Measurements from ENCODE around the gene TFAP2A.

GRCh38 chr6:10408457-10408856 lies 6.4 kb downstream of the TFAP2A start:
- TF ChIP-seq, protein P1, sequence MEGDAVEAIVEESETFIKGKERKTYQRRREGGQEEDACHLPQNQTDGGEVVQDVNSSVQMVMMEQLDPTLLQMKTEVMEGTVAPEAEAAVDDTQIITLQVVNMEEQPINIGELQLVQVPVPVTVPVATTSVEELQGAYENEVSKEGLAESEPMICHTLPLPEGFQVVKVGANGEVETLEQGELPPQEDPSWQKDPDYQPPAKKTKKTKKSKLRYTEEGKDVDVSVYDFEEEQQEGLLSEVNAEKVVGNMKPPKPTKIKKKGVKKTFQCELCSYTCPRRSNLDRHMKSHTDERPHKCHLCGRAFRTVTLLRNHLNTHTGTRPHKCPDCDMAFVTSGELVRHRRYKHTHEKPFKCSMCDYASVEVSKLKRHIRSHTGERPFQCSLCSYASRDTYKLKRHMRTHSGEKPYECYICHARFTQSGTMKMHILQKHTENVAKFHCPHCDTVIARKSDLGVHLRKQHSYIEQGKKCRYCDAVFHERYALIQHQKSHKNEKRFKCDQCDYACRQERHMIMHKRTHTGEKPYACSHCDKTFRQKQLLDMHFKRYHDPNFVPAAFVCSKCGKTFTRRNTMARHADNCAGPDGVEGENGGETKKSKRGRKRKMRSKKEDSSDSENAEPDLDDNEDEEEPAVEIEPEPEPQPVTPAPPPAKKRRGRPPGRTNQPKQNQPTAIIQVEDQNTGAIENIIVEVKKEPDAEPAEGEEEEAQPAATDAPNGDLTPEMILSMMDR (IDR thresholded peaks at IDR 0.05; ENCODE audit: low read length): no peak
- TF ChIP-seq EZH2 (IDR thresholded peaks at IDR 0.05; ENCODE audit: borderline replicate concordance, low read length): no peak
